ENCODE data around the gene P2RX4. TPM values are rescaled to one million over a fixed set of nuclear protein-coding genes. Genes with fewer than 3 reads are reported as not detected.
"Not testable (repeated sequence)": the region's sequence is repeated elsewhere in the genome, so short reads cannot be mapped to it uniquely, and the experiment has no call there.

P2RX4 gene
- total RNA-seq, 2 donors from 2014 or later, result 42.3 to 50.4 TPM

DNA sequence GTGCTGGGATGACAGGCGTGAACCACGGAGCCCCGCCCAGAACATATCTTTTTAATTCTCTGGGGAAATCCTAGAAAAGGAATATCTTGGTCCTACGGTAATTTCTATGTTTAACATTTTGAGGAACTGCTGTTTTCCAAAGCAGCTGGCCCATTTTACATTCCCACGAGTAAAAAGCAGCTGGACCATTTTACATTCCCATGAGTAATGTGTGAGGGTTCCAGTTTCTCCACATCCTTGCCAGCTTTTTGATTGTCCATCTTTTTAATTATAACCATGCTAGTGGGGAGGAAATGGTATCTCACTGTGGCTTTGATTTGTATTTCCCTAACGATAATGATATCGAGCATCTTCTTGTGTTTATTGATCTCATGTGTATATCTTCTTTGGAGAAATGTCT lies 4.4 kb upstream of the P2RX4 start:
- peaks cover 0 to 1% of the 10 kb centered on the region in 2 donors for H3K4me1 ChIP-seq (ENCODE audit: control insufficient read depth in 1 of 2, low read depth in 2 of 2)
- H3K9me3 ChIP-seq, result no peaks in the 10 kb centered on the region
- DNase-seq (ENCODE audit: low spot score) (no peak), ATAC-seq (ENCODE audit: insufficient number of reproducible peaks, low FRiP score, low read depth) (no peak)
- H3K36me3 ChIP-seq, result no peaks in the 10 kb centered on the region
- no peak for TF ChIP-seq CTCF (IDR thresholded peaks at IDR 0.05)
- no peaks in the 10 kb centered on the region for H3K27me3 ChIP-seq (replicated peaks; ENCODE audit: insufficient read depth)
- no peak overlapping the region for H3K27ac ChIP-seq
- H3K4me3 ChIP-seq, result no peak overlapping the region

DNA sequence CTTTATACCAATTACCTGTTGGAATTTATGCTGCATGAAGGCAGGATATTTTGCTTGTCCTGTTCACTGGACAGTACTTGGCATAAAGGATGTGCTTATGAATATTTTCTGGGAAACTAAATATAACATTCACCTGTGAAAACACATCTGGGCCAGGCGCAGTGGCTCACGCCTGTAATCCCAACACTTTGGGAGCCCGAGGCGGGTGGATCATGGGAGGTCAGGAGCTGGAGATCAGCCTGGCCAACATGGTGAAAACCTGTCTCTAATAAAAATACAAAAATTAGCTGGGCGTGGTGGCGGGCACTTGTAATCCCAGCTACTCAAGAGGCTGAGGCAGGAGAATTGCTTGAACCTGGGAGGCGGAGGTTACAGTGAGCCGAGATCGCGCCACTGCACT lies 1.4 kb upstream of the P2RX4 start:
- DNase-seq (ENCODE audit: low spot score); H3K36me3 ChIP-seq; H3K4me3 ChIP-seq; H3K9me3 ChIP-seq; H3K27me3 ChIP-seq (replicated peaks; ENCODE audit: insufficient read depth); ATAC-seq (ENCODE audit: insufficient number of reproducible peaks, low FRiP score, low read depth); H3K27ac ChIP-seq: not testable (repeated sequence)
- H3K4me1 ChIP-seq (ENCODE audit: control insufficient read depth in 1 of 2, low read depth in 2 of 2), result peaks cover 6 to 10% of the 10 kb centered on the region in 2 donors

DNA sequence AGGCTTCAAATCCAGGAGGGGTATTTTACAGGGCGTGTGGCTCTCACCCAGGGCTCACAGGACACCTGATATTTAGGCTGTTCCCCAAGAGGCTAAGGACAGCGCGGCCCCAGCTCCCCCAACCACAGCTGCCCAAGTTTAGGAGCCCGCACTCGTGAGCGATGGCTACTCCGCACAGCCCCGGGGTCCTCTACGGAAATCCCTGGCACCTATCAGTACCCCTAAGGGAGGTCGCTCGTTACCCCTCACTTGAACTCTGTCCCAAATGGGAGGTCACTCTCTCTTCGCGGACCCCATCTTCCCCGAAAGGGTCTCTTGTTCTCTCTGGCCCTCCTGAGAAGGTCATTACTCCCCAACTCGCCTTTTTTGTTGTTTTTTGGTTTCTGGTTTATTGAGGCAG lies 708 bp upstream of the P2RX4 start:
- peak overlapping the region; percentile 91 for H3K4me3 ChIP-seq
- no peaks in the 10 kb centered on the region for H3K36me3 ChIP-seq
- peaks cover 6 to 10% of the 10 kb centered on the region in 2 donors for H3K4me1 ChIP-seq (ENCODE audit: control insufficient read depth in 1 of 2, low read depth in 2 of 2)
- H3K27me3 ChIP-seq (replicated peaks; ENCODE audit: insufficient read depth), result no peaks in the 10 kb centered on the region
- DNase-seq (ENCODE audit: low spot score) (no peak), ATAC-seq (ENCODE audit: insufficient number of reproducible peaks, low FRiP score, low read depth) (no peak)
- no peak for TF ChIP-seq CTCF (IDR thresholded peaks at IDR 0.05)
- peak overlapping the region in 1 of 2 donors; percentile 76 for H3K27ac ChIP-seq
- no peaks in the 10 kb centered on the region for H3K9me3 ChIP-seq

DNA sequence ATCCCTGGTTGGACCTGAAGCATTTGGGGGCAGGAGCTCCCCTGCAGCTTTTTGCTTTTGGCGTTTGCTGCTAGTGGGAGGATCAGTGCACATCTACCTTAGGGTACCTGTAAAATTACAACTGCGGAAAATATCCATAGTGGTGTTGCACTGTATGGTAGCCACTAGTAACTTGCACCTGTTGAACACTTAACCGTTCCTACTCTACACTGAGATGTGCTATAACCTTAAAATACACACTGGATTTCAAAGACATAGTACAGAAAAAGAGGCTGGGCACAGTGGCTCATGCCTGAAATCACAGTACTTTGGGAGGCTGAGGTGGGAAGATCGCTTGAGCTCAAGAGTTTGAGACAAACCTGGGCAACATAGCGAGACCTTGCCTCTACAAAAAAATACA lies 2.9 kb downstream of the P2RX4 start:
- TF ChIP-seq CTCF (IDR thresholded peaks at IDR 0.05), result no peak
- Histone ChIP-seq H3K4me3 (no peak overlapping the region), H3K27me3 (replicated peaks; ENCODE audit: insufficient read depth) (no peaks in the 10 kb centered on the region), H3K4me1 (ENCODE audit: control insufficient read depth in 1 of 2, low read depth in 2 of 2) (peaks cover 6 to 21% of the 10 kb centered on the region in 2 donors), H3K9me3 (no peaks in the 10 kb centered on the region), H3K27ac (no peak overlapping the region), H3K36me3 (peaks cover 2% of the 10 kb centered on the region)
- no peak for DNase-seq (ENCODE audit: low spot score)
- no peak for ATAC-seq (ENCODE audit: insufficient number of reproducible peaks, low FRiP score, low read depth)

- Histone ChIP-seq H3K27me3 (replicated peaks; ENCODE audit: insufficient read depth) (no peaks in the 10 kb centered on the region), H3K4me3 (no peak overlapping the region), H3K27ac (no peak overlapping the region), H3K4me1 (ENCODE audit: control insufficient read depth in 1 of 2, low read depth in 2 of 2) (peaks cover 6 to 21% of the 10 kb centered on the region in 2 donors), H3K9me3 (no peaks in the 10 kb centered on the region), H3K36me3 (peaks cover 3% of the 10 kb centered on the region)
- ATAC-seq (ENCODE audit: insufficient number of reproducible peaks, low FRiP score, low read depth), result no peak
- no peak for DNase-seq (ENCODE audit: low spot score)
- TF ChIP-seq CTCF (IDR thresholded peaks at IDR 0.05), result no peak
Observed at GRCh38 chr12:121214166-121214777, 4.3 kb downstream of the P2RX4 start.
